GM19438 (cell line): ENCODE data around the gene RNF5.
"Not testable (repeated sequence)": the region's sequence is repeated elsewhere in the genome, so short reads cannot be mapped to it uniquely, and the experiment has no call there.

Source experiments
- ATAC-seq: cut with Tn5 transposase; IDR thresholded peaks from one replicate; pipeline ENCODE4 v1.9.1; 2021; ENCODE audit warnings: low read depth; ENCODE audit not compliant: unreplicated experiment

Gene RNF5

GRCh38 chr6:32188381-32189068 lies 10.3 kb downstream of the RNF5 start:
- no peak for ATAC-seq

GRCh38 chr6:32189069-32189741 lies 11.0 kb downstream of the RNF5 start:
- no peak for ATAC-seq

DNA sequence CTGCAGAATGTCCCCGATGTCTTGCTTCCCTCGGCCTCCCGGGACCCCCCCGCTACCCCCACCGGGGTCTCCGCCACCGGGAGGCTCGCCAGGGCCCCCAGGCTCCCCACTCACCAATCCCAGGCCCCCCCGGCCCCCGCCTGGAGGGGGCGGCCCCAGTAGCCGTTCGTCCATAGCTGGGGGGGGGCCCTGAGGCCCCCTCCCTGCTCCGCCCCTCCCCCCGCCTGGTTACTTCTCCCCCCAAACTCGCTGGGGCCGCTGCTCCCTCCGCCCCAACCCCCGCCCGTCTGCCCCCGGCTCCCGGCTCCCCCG lies 11.5 kb downstream of the RNF5 start:
- ATAC-seq, result no peak

DNA sequence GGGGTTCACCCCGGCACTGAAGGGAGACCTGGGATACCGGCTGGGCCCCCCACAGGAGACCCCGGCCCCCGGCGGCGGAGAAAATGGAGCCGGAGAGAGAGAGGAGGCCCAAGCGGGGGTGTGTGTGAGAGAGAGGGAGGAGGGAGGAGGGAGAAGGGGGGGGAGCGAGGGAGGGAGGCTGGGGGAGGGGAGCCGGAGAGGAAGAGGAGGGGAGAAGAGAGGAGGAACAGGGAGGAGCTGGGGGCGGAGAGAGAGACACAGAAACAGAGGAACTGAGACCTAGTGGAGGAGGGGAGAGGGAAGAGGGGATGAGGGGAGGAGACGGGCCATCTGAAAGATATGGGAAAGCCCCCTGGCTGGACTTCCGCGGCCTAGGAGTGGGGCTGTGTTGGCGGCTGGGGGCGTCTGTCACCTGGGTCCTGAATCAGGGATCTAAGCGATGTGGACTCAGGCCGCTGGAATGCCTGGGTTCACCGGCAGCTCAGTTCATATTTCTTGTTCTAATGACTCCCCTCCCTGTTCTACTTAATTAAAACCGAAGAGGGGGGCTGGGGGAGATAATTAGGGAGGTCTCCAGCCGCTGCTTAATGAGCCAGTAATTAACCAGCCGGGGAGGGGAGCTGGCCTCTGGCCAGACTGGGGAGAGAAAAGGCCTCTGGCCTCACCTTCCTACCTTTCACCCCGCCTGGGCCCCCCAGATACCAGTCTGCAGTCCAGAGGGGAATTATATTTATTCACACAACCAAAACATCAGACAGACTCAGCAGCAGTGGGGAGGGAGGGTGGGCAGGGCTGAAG lies 12.0 kb downstream of the RNF5 start, which contains the start of gene PBX2:
Gene PBX2, minus strand, starts transcription at position 149 of the 798 bp plus-strand sequence. CDS start 287 bp downstream, outside the sequence.
- no peak for ATAC-seq

- no peak for ATAC-seq
These were observed 12.9 kb downstream of the RNF5 start for GRCh38 chr6:32190911-32191677.

DNA sequence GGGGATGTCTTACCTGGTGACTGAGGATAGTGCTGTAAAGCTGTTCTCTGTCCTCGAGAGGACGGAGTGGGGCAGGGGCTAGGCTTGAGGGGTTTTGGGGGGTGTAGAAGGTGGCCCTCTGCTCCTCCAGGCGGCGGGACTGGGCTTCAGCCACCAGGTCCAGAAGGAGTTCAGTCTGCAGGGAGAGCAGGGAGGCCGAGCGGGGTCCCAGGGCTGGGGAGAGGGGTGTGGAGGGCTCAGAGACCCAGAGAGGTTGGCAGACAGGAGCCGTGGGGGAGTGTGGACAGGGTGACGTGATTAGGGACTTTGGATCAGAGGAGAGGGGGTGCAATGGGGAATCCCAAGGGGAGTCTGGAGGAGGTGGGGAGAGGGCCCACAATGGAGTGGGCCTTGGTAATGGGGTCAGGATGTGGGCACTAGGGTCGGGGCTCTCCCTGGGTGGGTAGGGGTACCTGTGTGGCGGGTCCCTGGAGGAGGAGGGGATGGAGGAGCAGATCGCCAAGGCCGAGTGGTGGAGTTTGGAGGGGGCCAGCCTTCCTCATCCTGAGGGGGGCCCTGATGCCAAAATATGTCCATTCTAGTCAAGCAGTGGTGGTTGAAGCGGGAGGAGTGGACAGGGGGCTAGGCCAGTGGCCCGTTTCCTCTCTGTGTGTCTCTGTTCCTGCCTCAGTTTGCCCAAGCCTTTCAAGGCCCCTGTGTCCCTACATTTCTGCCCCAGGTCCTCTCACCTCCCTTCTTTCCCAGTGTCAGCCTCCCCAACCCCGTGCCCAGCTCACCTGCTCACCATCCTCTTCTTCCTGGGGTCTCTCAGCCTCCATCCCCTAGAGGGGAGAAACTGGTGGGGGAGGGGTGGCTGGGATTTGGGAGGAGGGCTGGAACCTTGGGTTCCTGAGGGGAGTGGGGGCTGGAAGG lies 13.7 kb downstream of the RNF5 start:
- ATAC-seq, result no peak

GRCh38 chr6:32192608-32193039 lies 14.4 kb downstream of the RNF5 start, which contains the start of gene GPSM3:
Gene GPSM3 (minus strand): TSS chr6:32192643. CDS start chr6:32192513, 130 bp downstream.
- no peak for ATAC-seq

DNA sequence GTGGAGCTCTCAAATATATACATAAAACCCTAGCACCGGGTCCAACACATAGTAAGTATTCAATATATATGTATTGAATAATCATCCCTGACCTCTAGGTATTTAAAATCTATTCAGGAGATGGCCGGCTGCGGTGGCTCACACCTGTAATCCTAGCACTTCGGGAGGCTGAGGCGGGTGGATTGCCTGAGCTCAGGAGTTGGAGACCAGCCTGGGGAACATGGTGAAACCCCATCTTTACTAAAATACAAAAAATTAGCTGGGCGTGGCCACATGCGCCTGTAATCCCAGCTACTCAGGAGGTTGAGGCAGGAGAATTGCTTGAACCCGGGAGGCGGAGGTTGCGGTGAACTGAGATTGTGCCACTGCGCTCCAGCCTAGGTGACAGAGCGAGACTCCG lies 14.9 kb downstream of the RNF5 start:
- not testable (repeated sequence) for ATAC-seq

GRCh38 chr6:32194388-32194787 lies 16.2 kb downstream of the RNF5 start:
- no peak for ATAC-seq

DNA sequence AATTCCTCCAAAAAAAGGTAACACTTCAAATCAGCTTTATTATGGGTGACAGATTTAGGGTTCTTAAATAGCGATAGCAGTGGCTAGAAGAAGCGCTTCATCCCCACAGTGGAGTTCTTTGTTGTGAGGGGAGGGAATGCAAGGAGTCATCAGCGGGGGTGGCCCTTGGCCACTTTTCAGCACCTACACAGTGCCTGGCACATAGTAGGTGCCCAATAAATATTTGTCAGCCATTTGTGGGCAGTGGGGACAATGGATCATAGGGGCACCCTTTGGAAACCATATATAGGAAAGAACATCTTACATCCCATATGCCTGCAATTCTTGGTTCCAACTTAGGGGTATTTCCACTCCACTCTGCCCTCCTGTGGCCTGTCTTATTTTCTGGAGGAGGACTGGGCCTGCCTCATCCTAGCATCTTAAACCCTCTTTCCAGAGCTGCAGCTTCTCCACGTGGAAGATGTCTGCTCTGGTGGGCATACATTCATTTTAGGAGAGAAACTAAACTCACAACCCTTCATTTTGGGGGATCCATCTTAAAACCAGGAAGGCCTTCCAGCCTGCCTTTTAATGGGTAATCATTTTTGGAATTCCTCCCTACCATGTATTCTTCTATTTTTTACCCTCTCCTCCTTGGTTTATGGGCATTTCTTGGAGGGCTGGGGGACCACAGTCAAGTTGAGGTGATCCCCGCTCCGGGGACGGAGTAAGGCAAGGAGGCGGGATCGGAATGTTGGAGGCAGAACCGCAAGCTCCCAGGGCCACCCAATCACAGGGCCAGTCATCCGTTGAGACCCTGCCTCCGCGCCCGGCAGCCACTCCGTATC lies 16.8 kb downstream of the RNF5 start:
- ATAC-seq, result no peak

- peak; percentile 66 for ATAC-seq
These were observed 17.4 kb downstream of the RNF5 start for GRCh38 chr6:32195652-32195901.

GRCh38 chr6:32195902-32196681 lies 17.9 kb downstream of the RNF5 start:
- ATAC-seq, result peak; percentile 74

DNA sequence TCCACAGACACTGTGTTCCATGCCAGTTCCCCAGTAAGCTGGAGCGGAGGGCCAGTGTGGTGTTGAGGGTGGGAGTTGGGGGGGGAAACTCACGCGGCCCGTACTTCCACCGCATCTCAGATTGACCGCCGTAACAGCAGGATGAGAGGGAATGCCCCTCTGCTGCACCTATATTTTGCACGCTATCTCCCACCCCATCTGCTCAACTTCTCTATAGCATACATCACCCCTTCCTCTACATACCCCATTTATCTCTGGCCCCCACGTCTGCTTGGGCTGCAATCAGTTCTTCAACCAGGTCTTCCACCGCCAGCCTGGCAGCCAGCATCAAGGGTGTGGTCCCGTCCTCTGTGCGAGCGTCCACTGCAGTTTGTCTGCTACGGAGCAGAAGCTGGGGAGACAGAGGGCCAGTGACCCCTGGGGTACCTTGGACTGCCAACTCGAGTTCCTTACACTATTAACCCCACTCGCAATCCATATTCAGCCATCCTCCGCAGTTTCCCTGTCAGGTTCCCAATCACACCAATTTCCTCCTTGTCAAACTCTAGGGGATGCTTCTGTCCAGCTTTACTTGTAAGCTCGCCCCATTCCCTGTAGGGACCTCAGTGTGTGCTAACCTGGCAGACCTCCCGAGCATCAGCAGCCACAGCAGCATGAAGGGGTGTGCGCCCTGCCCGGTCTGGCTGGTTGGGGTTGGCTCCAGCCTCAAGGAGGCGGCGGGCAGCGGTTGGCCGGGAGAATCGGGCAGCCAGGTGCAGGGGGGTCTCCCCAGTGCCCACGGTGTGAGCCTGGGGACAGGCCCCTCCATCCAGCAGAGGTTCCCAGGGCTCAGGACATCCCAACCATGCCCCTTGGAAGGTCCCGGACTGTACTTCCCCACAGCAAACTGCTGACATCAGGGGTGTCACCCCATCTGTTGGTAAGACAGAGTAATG lies 18.7 kb downstream of the RNF5 start:
- ATAC-seq, result no peak

DNA sequence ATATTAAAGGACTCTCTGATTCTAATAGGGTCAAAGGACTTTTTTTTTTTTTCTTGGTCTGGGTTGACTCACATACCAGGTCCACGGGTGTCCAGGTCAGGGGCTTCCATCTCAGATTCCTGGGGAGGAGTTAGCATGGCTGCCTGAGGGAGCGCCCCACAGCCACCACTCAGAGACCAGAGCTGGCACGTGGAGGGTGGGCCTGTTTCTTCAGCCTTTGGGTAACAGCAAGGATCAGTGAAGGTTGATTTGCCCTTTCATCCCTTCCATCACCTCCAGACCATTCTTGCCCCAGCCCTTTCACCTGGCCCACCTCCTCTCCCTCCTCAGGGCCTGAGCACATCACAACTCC lies 20.1 kb downstream of the RNF5 start:
- no peak for ATAC-seq

- ATAC-seq, result no peak
These were observed 20.7 kb downstream of the RNF5 start for GRCh38 chr6:32198866-32199265.

DNA sequence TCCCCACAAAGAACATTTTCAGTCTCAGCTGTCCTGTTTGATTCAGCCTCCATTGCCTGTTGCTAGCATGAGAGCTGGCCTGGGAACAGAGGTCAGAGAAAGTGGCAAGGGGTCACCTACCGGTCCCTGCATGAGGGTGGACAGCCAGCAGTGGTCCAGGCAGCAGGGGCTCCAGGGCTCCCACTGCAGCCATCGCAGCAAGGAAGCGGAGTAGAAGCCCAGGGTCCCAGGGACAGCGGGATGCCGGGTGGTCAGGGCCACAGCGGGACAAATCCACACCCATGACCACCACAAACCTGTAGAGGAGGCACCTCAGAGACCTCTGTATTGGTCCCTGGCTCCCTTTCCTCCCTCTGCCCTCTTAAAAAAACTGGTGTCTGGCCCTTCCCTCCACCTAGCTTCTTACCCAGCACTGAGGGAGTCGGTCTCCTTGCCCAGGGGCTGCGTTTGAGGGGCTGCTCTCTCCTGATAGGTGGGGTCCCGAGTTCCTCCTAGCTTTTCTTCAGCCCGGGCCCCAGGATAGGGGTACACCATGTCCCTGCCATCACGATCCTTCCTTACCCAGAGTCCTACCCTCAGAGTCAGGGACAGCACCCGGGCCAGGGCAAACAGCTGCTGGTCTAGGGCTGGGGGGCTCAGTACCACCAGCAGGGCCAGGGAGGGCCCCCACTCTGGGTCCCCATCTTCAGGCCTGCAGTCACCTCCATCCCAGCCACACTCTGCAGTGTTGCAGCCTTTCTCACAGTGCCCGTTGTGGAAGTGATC lies 22.7 kb downstream of the RNF5 start:
- ATAC-seq, result no peak

DNA sequence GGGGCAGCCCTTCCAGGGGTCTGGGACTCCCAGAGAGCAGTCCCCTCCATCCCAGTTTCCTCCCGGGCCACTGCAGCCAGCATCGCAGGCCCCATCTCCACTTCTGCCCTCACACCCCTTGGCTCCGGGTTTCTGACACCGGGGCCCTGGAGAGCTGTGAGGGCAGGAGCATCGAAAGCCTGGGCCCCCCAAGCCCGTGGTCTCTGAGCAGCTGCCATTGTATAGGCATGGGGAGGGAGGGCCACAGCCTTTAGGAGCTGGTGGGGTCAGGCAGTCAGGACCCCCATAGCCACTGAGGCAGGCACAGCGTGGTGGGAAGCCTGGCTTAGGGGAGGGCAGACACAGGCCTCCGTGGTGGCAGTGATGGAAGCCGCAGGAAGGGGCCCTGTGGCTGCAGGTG lies 24.0 kb downstream of the RNF5 start:
- ATAC-seq, result no peak
